Subcutaneous adipose tissue (tissue), 4 donors: ENCODE measurements around the gene SCN3B. TPM values are rescaled to one million over a fixed set of nuclear protein-coding genes. Genes with fewer than 3 reads are reported as not detected.

Experiments
- CTCF ChIP-seq: fragments of 450-650 bp; IDR thresholded peaks from one replicate; pipeline ENCODE4 v1.5.1; 2016; ENCODE audit warnings: low read depth, mild to moderate bottlenecking, control low read depth, antibody characterized with exemption, moderate library complexity
- total RNA-seq, 4 donors: library from RNA; depleted of rRNA; stranded (reverse); fragments of >200 nt; gene quantifications; one replicate each; pipeline ENCODE4 v1.1.0, GENCODE V29; 2016

The SCN3B gene
- total RNA-seq, 4 donors from 2014 or later: 0.17 to 1.5 (median 0.88) TPM

GRCh38 chr11:123694551-123694950 is 40.1 kb upstream of the SCN3B start:
- no peak for TF ChIP-seq CTCF

- no peak for TF ChIP-seq CTCF
Measured at GRCh38 chr11:123692961-123693360, 38.5 kb upstream of the SCN3B start.

- TF ChIP-seq CTCF: no peak
Measured at GRCh38 chr11:123690485-123690884, 36.1 kb upstream of the SCN3B start.

GRCh38 chr11:123684601-123685000 is 30.2 kb upstream of the SCN3B start:
- no peak for TF ChIP-seq CTCF

GRCh38 chr11:123683428-123684170 is 29.2 kb upstream of the SCN3B start:
- no peak for TF ChIP-seq CTCF

GRCh38 chr11:123682696-123683410 is 28.4 kb upstream of the SCN3B start:
- no peak for TF ChIP-seq CTCF

- TF ChIP-seq CTCF: no peak
Measured at GRCh38 chr11:123681030-123681429, 26.6 kb upstream of the SCN3B start.
